Right atrium auricular region (tissue), 2 donors: ENCODE results near the gene SLU7. TPM values are rescaled to one million over a fixed set of nuclear protein-coding genes. Genes with fewer than 3 reads are reported as not detected.
A peak's percentile ranks its signal among the peaks of the same experiment; 100 is the strongest.

Experiments
- DNase-seq: peaks from one replicate; pipeline ENCODE4 v3.0.0-alpha.2; 2019; ENCODE audit warnings: low spot score
- H3K27ac ChIP-seq, 2 donors: fragments of 200-600 bp; sonication (generic); 1 replicate in 1 of 2; 2 replicates in 1 of 2; pipeline ENCODE4 v1.5.1; 2016 to 2019
- H3K27me3 ChIP-seq, 2 donors: fragments of 200-600 bp; sonication (generic); one replicate each; pipeline versions ENCODE4 v1.5.1 to v1.6.0; 2017 to 2019
- H3K36me3 ChIP-seq: fragments of 200-600 bp; sonication (generic); one replicate; pipeline ENCODE4 v1.5.1; 2016
- H3K4me1 ChIP-seq, 2 donors: fragments of 200-600 bp; sonication (generic); one replicate each; pipeline versions ENCODE4 v1.5.1 to v1.6.0; 2017 to 2019
- H3K4me3 ChIP-seq, 2 donors: fragments of 200-600 bp; sonication (generic); 1 replicate in 1 of 2; 2 replicates in 1 of 2; pipeline ENCODE4 v1.5.1; 2017 to 2019; ENCODE audit warnings: mild to moderate bottlenecking in 1 of 2, moderate library complexity in 1 of 2
- H3K9me3 ChIP-seq, 2 donors: fragments of 200-600 bp; sonication (generic); one replicate each; pipeline ENCODE4 v1.5.1; 2019
- CTCF ChIP-seq, 2 donors: fragments of 200-600 bp; sonication (generic); IDR thresholded peaks; one replicate each; pipeline ENCODE4 v1.5.1; 2019; ENCODE audit warnings: antibody characterized with exemption in 2 of 2
- total RNA-seq, 2 donors: library from RNA; depleted of rRNA; stranded (reverse); fragments of >200 nt; gene quantifications; one replicate each; pipeline ENCODE4 v1.1.0, GENCODE V29; 2016

The SLU7 gene
- total RNA-seq, 2 donors from 2014 or later = 55.0 to 55.2 TPM

- no peak for DNase-seq
- no peaks in the 10 kb centered on the region for H3K9me3 ChIP-seq
- no peak for TF ChIP-seq CTCF (IDR thresholded peaks at IDR 0.05)
- H3K36me3 ChIP-seq = no peaks in the 10 kb centered on the region
- peak overlapping the region in 1 of 2 donors; percentile 19 for H3K27ac ChIP-seq
- H3K4me3 ChIP-seq = no peak overlapping the region
- no peaks in the 10 kb centered on the region for H3K27me3 ChIP-seq
- peaks cover 0 to 15% of the 10 kb centered on the region in 2 donors for H3K4me1 ChIP-seq
Observed at GRCh38 chr5:160464466-160464797, 45.6 kb upstream of the SLU7 start.

- H3K4me1 ChIP-seq = peaks cover 0 to 15% of the 10 kb centered on the region in 2 donors
- H3K9me3 ChIP-seq = no peaks in the 10 kb centered on the region
- H3K4me3 ChIP-seq = no peak overlapping the region
- H3K36me3 ChIP-seq = no peaks in the 10 kb centered on the region
- no peaks in the 10 kb centered on the region for H3K27me3 ChIP-seq
- H3K27ac ChIP-seq = peak overlapping the region in 1 of 2 donors; percentile 19
- DNase-seq = no peak
- TF ChIP-seq CTCF (IDR thresholded peaks at IDR 0.05) = no peak
Observed at GRCh38 chr5:160463740-160464465, 45.0 kb upstream of the SLU7 start.

- H3K9me3 ChIP-seq = no peaks in the 10 kb centered on the region
- no peak for TF ChIP-seq CTCF (IDR thresholded peaks at IDR 0.05)
- DNase-seq = no peak
Observed at GRCh38 chr5:160463227-160463626, 44.3 kb upstream of the SLU7 start.

GRCh38 chr5:160462167-160462566 lies 43.3 kb upstream of the SLU7 start:
- Histone ChIP-seq H3K27ac (no peak overlapping the region), H3K4me1 (peaks cover 0 to 4% of the 10 kb centered on the region in 2 donors), H3K9me3 (no peaks in the 10 kb centered on the region), H3K36me3 (no peaks in the 10 kb centered on the region), H3K27me3 (no peaks in the 10 kb centered on the region), H3K4me3 (no peak overlapping the region)
- no peak for TF ChIP-seq CTCF (IDR thresholded peaks at IDR 0.05)
- no peak for DNase-seq

More at GRCh38 chr5:160463227-160463626, 44.3 kb upstream of the SLU7 start:
- no peaks in the 10 kb centered on the region for H3K27me3 ChIP-seq
- H3K4me1 ChIP-seq = peaks cover 0 to 12% of the 10 kb centered on the region in 2 donors
- no peak overlapping the region for H3K4me3 ChIP-seq
- no peaks in the 10 kb centered on the region for H3K36me3 ChIP-seq
- H3K27ac ChIP-seq = no peak overlapping the region

- no peak overlapping the region for H3K27ac ChIP-seq
- H3K36me3 ChIP-seq = no peaks in the 10 kb centered on the region
- H3K4me3 ChIP-seq = no peak overlapping the region
- no peaks in the 10 kb centered on the region for H3K4me1 ChIP-seq
- H3K9me3 ChIP-seq = no peaks in the 10 kb centered on the region
- no peak for DNase-seq
- H3K27me3 ChIP-seq = no peaks in the 10 kb centered on the region
- no peak for TF ChIP-seq CTCF (IDR thresholded peaks at IDR 0.05)
Observed at GRCh38 chr5:160461378-160461777, 42.5 kb upstream of the SLU7 start.
